ENCODE results near the gene KLF16.

KLF16 gene

DNA sequence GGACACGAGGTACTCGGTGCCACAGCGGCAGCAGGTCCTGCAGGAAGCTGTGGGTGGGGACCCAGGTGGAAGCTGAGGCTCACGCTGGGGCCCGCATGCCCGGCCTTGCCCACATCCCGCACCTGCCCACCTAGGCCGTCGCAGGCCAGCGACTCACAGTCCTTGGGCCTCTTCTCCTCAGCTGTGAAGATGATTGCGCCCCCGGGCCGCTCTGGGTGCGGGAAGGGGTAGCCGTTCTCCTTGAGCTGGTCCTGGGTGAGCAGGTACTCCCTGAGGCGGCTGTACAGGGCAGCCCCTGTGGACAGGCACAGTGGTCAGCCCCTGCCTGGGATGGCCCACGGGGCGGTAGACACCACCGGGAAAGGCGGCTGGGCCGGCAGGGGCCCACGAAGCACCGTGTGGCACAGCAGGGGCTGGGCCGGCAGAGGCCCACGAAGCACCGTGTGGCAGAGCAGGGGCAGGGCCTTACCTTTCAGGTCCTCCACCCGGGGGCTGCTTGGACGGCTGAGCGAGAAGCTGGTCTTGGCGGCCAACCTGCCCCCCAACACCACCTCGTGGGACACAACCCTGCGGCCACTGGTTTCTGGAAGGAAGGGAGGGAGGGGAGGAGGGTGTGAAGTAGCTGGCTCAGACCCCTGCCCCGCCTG lies 44.7 kb downstream of the KLF16 start:
- DNase-seq = no peak

DNA sequence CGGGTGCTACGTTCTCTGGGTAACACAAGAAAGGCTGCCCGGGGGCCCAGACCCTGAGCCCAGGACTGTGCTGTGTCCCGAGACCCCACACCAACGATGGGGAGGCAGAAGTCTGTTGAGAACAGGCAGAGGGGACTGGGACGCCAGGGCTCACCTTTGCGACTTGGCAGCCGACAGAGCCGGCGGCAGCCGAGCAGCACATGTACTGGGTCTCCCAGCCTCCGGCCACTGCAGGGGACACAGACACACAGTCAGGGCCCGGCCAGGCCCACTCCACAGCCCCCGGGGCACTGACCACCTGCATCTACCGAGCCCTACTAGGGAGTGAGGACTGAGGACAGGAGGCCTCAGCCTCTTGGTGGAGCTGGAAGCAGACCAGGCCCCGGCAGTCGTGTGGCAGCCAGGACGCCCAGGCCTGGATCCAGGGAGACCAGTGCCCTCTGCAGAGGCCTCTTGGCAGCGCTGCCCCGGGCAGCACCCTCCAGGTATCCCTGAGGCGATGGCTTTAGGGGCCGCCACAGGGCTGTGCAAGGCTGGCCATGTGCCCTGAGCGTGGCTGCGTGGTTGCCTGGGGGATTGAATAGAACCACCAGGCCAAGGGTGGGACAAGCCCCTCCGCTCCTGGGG lies 45.7 kb downstream of the KLF16 start:
- DNase-seq = no peak

DNA sequence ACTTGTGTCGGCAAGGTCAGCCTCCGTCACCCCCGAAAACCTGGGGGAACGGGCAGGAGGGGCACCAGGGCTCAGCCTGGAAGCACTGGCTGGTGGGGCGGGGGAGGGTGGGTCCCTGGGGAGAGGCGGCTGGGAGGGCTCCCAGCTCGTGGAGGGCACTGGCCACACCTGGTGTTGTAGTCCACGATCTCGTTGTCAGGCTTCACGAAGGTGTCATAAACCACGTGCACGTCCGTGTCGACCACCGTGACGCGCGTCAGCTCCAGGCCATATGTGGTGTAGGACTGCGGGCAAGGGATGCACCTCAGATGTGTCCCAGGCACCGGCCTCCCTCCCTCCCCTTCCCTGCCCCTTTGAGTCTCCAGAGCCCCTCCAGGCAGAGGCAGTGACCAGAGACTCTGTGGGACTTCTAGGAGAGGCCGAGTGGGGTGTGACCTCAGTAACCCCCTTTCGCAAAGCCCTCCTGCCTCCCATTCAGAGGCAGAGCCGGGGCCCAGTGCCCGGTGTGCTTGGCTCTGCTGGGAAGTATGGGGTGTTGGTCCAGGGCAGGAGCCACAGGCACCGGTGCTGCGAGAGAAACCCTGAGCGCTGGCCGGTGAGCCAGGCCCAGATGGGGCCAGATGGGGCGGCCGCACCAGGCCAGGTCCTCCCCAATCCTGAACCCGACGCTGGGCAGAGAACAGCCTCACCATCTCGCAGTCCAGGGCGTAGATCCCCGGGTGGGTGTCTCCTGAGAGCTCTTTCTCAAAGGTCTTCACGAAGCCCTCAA lies 46.7 kb downstream of the KLF16 start:
- DNase-seq = no peak

- no peak for DNase-seq
Measured at GRCh38 chr19:1815605-1816529, 47.5 kb downstream of the KLF16 start.

DNA sequence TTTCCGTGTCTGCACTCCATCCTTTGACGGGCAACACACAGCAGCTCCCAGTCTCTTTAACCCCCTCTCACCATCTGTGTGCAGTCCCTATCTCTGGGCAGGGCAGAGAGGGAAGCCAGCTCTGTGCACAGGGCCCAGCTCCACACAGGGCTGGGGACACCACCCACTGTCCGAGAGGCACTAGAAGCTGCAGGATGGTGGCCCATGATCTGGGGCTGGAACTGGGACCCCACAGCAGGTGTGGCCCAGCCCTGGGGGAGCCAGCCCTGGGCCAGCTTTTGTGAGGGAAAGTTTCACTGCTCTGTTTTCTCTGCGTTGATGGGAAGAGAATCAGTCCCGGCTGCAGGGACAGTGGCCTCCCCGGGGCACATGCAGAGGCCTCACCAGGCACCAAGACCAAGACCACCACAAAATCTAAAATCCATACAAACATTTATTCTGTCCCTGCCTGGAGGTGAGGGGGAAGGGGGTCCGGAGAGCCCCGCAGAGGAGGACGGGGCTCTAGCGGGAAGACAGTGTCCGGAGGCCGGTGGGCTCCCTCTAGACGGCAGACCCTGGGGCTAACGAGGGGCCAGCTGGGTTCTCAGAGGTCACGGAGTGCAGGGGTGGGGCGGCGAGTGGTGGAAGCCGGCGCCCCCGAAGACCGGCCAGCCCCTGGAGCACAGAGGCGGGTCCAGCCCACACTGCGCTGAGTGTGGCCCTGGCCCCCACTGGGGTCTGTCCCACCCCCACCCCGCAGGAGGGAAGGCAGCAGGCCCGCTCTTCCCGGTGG lies 48.4 kb downstream of the KLF16 start:
- DNase-seq = no peak

DNA sequence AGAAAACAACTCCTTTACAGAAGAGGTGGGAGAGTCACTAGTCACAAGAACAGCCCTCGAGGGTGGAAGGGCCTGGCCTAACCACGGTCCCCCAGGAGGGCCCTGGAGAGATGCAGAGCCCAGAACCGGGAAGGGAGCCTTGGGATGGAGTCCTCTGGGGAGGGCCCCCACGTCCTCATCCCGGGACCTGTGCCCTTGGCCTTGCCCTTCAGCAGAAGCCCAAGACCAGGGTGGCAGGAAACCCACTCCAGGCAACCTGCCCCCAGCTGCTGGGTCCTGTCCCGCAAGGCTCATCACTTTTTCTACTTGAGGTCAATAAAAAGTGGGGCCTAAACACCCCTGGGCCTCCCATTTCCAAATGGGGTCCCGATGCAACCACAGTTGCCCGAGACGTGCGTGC lies 49.0 kb downstream of the KLF16 start:
- no peak for DNase-seq

GRCh38 chr19:1813192-1814182 lies 49.9 kb downstream of the KLF16 start:
- no peak for DNase-seq

GRCh38 chr19:1812426-1813191 lies 50.8 kb downstream of the KLF16 start:
- peak; percentile 75 for DNase-seq

- peak; percentile 69 for DNase-seq
Measured at GRCh38 chr19:1811942-1812425, 51.4 kb downstream of the KLF16 start, which contains the start of gene ATP8B3. ATP8B3 (minus strand) TSS chr19:1812276; CDS start chr19:1811736, 540 bp downstream.

DNA sequence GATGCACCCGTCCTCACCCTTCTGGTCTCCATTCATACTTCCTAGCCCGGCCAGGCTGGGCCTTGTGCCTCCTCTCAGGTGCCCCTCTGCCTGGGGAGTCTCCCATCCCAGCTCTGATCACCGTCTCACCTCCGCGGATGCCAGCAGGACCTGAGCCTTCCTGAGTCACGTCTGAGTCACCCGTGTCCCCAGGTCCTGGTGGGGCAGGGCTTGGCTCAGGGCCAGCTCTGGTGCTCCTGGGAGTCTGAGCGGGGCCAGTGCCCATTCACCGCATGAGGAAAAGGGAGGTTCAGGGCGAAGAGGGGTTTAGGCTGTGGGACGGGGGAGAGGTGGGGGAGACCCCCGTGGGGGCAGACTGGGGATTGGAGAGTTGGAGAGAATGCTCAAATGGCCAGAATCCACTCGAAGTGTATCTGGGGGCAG lies 51.9 kb downstream of the KLF16 start:
- DNase-seq = peak; percentile 52

- DNase-seq = no peak
Measured at GRCh38 chr19:1810439-1811160, 52.8 kb downstream of the KLF16 start.

DNA sequence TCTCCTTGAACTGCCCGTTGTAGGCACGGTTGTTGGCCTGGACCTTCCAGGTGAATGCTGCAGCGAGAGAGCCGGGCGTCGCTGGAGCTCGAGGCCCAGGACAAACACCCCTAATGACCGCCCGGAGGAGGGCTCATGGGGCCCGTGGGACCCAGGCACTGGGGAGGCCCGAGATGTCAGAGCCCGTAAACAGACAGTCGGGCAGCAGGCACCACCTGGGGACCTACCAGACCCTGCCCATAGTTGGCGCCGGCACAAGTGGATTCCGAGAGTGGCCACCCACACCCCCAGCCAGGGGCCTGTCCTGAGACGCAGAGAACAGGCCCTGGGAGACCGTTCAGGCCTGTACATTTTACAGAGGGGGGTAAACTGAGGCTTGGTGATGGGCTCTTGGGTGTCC lies 53.7 kb downstream of the KLF16 start:
- DNase-seq = no peak

DNA sequence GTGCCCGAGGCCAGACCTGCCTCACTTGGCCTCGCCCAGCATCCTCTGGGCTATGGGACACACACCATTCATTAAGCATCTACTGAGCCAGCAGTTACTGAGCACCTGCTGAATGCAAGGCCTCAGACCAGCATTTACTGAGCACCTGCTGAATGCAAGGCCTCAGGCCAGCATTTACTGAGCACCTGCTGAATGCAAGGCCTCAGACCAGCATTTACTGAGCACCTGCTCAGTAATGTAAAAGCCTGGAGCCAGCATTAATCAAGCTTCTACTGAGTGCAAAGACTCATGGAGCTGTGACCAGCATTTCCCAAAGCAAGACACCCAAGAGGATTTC lies 55.0 kb downstream of the KLF16 start:
- no peak for DNase-seq

- no peak for DNase-seq
Measured at GRCh38 chr19:1807695-1808394, 55.5 kb downstream of the KLF16 start.

DNA sequence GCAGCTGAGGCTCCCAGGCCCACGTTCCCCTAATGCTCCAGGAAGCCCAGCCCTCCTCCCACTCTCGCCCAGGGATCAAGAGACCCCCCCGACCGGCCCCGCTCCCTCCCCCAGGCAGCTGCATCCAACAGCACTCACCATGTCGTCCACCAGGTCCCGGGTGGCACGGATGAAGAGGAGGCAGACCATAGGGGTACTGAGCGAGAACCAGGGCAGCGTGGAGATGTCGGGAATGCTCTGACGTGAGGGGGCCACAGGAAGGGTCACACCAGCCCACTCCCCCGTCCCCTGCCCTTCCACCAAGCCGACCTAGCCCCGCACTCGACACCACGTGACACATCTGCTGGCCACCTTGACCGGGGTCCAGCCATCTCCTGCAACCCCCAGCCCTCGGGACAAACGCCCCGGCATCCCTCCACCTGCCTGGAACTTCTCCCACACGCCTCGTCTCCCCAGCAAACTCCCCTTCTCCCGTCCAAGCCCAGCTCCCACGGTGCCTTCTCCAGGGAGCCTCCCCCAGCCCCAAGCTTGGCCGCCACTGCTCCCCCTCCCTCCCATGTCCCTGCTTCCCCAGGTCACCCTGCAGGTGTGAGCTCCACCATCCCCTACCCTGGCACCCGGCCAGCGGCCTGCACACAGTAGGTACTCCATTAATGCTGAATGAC lies 56.2 kb downstream of the KLF16 start:
- DNase-seq = no peak

- DNase-seq = no peak
Measured at GRCh38 chr19:1806184-1807029, 57.0 kb downstream of the KLF16 start.
